GM21381 (cell line): ENCODE measurements around the gene NPAS3.
A peak's percentile ranks its signal among the peaks of the same experiment; 100 is the strongest.

Experiments
- ATAC-seq: cut with Tn5 transposase; IDR thresholded peaks from one replicate; pipeline ENCODE4 v1.9.1; 2021; ENCODE audit warnings: mild to moderate bottlenecking, moderate library complexity; ENCODE audit not compliant: unreplicated experiment

The NPAS3 gene

GRCh38 chr14:33767586-33768457 is 829.1 kb downstream of the NPAS3 start:
- ATAC-seq, result no peak

- no peak for ATAC-seq
These were observed 829.8 kb downstream of the NPAS3 start for GRCh38 chr14:33768458-33768830.

- ATAC-seq, result no peak
These were observed 834.7 kb downstream of the NPAS3 start for GRCh38 chr14:33773205-33774030.

GRCh38 chr14:33774161-33774560 is 835.5 kb downstream of the NPAS3 start:
- ATAC-seq, result no peak

- ATAC-seq, result no peak
These were observed 836.2 kb downstream of the NPAS3 start for GRCh38 chr14:33774723-33775470.

- no peak for ATAC-seq
These were observed 838.2 kb downstream of the NPAS3 start for GRCh38 chr14:33776871-33777270.

- ATAC-seq, result no peak
These were observed 839.0 kb downstream of the NPAS3 start for GRCh38 chr14:33777681-33778080.

GRCh38 chr14:33780035-33780434 is 841.4 kb downstream of the NPAS3 start:
- no peak for ATAC-seq

- ATAC-seq, result no peak
These were observed 842.6 kb downstream of the NPAS3 start for GRCh38 chr14:33781236-33781635.

GRCh38 chr14:33782923-33783322 is 844.2 kb downstream of the NPAS3 start:
- no peak for ATAC-seq

GRCh38 chr14:33786091-33786825 is 847.6 kb downstream of the NPAS3 start:
- ATAC-seq, result no peak

- no peak for ATAC-seq
These were observed 849.5 kb downstream of the NPAS3 start for GRCh38 chr14:33788161-33788560.

GRCh38 chr14:33790996-33791395 is 852.3 kb downstream of the NPAS3 start:
- ATAC-seq, result no peak

- peak; percentile 50 for ATAC-seq
These were observed 853.5 kb downstream of the NPAS3 start for GRCh38 chr14:33792009-33792719.

- ATAC-seq, result peak; percentile 56
These were observed 854.2 kb downstream of the NPAS3 start for GRCh38 chr14:33792720-33793368.

GRCh38 chr14:33793398-33794110 is 854.9 kb downstream of the NPAS3 start:
- ATAC-seq, result no peak

- no peak for ATAC-seq
These were observed 856.2 kb downstream of the NPAS3 start for GRCh38 chr14:33794791-33795305.

GRCh38 chr14:33796356-33796755 is 857.7 kb downstream of the NPAS3 start:
- no peak for ATAC-seq
